HG03378 (cell line): ENCODE results near the gene PNPLA6.
"Not testable (repeated sequence)": the region's sequence is repeated elsewhere in the genome, so short reads cannot be mapped to it uniquely, and the experiment has no call there.

ENCODE experiments used
- ATAC-seq: cut with Tn5 transposase; IDR thresholded peaks from one replicate; pipeline ENCODE4 v1.9.1; 2021; ENCODE audit warnings: mild to moderate bottlenecking, moderate library complexity; ENCODE audit not compliant: unreplicated experiment

Gene PNPLA6

GRCh38 chr19:7529610-7530490, 5.7 kb upstream of the PNPLA6 start:
- ATAC-seq, result no peak

DNA sequence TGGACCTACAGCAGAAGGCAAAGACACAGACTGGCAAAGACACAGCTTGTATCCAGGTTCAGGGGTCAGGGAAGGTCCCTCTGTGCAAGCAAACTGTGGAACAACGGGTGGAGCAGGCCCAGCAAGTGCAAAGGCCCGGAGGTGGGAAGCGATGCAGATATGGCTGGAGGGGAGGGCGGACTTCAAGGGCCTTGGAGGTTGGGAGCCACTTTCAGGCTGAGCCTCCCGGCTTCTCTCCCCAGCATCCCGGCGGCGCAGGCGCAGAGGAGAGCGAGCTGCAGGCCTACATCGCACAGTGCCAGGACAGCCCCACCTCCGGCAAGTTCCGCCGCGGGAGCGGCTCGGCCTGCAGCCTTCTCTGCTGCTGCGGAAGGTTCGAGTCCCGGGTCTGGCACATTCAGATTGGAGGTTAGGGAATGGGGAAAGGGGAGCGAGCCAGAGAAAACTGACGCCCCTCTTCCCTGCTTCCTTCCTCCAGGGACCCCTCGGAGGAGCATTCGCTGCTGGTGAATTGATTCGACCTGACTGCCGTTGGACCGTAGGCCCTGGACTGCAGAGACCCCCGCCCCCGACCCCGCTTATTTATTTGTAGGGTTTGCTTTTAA, 2.1 kb upstream of the PNPLA6 start:
- ATAC-seq, result no peak

- ATAC-seq, result no peak
These were observed 1.5 kb upstream of the PNPLA6 start for GRCh38 chr19:7533925-7534480.

- ATAC-seq, result no peak
These were observed 928 bp upstream of the PNPLA6 start for GRCh38 chr19:7534531-7535046.

DNA sequence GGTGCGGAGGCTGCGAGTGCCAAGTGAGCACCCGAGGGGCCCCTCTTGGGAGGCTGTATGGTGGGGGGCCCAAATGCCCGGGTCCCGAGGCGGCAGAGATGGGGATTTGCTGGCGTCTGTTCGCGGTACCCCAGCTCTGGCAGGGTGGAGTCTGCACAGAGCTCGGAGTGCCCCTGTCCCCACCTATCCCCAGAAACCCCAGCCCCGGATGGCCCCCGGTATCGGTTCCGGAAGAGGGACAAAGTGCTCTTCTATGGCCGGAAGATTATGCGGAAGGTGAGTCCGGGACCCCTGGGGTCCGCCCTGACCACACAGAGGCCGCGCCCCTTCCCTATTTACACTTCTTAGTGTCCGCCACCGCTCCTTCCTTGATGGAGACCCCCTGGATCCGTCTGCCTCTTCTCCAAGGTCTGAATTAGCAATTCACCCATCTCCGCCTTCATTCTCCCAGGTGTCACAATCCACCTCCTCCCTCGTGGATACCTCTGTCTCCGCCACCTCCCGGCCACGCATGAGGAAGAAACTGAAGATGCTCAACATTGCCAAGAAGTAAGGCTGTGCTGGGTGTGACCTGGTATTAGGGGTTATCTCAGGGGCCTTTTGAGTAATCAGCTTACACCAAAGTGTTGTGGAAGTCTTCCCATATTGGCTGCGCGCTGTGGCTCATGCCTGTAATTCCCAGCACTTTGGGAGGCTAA, 630 bp downstream of the PNPLA6 start:
- ATAC-seq, result no peak

GRCh38 chr19:7538990-7539389, 3.5 kb downstream of the PNPLA6 start:
- not testable (repeated sequence) for ATAC-seq

DNA sequence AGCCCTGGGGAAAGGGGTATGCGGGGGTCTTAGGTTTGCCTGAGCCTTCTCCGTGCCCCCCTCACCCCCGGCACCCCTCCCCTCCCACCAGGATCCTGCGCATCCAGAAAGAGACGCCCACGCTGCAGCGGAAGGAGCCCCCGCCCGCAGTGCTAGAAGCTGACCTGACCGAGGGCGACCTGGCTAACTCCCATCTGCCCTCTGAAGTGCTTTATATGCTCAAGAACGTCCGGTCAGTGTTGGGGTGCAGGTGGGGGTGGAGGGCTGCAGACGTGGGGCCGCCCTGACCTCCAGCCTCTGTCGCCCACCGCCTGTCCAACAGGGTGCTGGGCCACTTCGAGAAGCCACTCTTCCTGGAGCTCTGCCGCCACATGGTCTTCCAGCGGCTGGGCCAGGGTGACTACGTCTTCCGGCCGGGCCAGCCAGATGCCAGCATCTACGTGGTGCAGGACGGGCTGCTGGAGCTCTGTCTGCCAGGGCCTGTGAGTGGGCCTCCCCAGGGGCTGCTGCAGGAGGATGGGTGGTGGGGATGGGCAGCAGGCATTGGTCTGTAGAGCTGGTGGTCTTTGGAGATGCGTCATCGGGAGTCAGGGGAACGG, 4.4 kb downstream of the PNPLA6 start:
- ATAC-seq, result no peak

DNA sequence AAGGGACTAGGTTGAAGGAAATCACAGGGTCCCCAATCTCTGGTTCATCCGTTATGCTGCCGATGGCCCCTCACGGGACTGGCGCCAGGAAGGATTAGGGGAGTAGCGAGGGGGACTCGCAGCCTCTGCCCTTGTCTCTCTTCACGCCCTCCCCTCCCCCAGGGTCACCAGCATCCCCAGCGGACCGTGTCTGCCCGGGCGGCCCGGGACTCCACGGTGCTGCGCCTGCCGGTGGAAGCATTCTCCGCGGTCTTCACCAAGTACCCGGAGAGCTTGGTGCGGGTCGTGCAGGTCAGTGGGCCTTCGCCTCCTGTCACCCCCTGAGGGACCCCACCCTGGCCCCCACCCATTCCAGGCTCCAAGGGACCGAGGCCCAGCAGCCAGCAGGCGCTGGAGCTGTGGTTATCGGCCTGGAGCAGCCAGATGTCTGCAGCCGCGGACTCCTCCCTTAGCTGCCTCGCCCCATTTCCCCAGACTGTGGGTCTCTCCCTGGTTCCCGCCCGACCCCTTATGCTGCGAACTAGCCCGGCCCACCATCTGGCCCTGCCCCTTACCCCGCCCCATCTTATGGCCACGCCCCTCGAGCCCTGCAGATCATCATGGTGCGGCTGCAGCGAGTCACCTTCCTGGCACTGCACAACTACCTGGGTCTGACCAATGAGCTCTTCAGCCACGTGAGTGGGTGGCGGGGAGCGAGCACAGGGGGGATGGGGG, 5.4 kb downstream of the PNPLA6 start:
- no peak for ATAC-seq

DNA sequence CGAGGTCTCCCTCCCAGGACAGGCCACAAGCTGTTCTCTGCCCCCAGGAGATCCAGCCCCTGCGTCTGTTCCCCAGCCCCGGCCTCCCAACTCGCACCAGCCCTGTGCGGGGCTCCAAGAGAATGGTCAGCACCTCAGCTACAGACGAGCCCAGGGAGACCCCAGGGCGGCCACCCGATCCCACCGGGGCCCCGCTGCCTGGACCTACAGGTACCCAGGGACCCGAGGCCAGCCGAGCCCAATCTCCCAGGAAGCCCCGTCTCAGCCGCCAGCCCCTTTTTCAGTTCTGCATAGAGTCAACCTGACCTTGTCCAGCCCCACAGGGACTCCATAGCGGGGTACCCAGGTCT, 5.9 kb downstream of the PNPLA6 start:
- ATAC-seq, result no peak

DNA sequence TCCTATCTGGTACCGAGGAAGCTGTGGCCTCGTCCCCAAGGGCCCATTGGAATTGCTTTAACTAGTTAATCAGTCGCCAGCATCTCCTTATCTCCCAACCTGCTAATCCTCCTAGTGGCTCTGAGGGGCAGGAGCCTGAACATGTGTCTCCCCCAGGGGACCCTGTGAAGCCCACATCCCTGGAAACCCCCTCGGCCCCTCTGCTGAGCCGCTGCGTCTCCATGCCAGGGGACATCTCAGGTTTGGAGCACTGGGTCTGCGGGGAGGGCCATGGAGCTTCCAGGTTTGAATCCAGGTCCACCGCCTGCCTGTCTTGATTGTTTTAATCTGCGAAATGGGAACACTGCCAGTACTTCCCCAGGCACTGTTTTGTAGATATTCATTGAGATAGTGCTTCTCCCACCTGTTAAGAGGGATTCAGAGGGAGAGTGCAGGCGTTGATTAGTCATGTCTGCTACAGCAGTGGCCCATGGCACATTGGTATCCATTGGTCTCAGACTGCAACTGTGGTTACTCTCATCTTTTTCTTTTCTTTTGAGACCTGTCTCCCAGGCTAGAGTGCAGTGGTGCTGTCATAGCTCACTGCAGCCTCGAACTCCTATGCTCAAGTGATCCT, 6.4 kb downstream of the PNPLA6 start:
- no peak for ATAC-seq

DNA sequence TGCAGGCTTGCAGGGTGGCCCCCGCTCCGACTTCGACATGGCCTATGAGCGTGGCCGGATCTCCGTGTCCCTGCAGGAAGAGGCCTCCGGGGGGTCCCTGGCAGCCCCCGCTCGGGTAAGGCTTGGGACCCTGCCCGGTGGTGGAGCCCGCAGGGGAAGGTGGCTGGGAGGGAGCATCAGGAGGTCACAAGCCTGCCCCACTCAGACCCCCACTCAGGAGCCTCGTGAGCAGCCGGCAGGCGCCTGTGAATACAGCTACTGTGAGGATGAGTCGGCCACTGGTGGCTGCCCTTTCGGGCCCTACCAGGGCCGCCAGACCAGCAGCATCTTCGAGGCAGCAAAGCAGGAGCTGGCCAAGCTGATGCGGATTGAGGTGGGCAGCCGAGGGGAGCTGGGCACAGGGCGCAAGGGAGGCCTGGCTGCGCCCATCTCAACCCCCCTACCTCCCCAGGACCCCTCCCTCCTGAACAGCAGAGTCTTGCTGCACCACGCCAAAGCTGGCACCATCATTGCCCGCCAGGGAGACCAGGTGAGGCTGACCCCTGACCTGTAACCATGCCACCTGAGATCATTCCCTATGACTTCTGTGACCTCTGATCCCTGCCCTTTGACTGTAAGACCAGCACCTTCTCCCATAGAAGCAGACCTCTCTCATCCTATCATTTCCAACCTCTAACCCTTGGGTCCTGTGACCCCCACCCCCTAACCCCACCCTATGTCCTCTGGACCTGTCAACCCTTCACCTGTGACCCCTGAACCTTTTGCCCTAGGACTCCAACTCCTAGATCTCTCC, 7.2 kb downstream of the PNPLA6 start:
- no peak for ATAC-seq

DNA sequence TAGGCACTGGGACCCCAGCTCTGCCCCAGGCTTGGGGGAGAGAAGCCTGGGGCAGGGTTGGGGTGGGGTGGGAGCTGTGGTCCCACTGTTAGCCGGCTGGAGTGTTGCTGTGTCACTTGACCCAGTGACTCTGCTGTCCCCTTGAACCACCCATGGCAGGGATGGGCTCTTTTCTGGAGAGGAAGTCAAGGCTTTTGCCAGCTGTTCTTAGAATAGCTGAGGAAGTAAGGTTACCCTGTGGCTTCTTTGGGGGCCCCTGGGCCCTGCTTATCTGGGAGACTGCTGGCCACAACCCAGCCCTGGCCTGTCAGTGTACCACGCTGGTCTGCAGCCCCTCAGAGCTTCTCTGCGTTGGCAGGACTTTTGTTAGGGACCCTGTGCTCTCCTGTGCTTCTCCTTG, 9.1 kb downstream of the PNPLA6 start:
- ATAC-seq, result no peak

DNA sequence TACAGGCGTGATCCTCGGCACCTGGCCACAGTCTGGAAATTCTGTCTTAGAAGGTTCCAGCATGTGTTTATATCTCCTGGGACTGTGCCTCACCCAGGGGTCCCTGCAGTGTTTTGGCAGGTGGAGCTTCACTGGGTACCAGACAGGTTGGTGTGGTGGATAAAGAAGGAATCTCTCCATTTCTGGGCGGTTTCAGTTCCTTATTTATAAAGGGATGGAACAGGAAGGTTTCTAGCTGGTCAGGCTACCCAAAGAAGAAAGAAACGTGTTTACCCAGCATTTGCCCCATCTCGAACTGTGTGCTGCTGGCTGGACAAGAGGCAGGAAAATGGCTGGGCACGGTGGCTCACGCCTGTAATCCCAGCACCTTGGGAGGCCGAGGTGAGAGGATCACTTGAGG, 9.8 kb downstream of the PNPLA6 start:
- no peak for ATAC-seq

- no peak for ATAC-seq
These were observed 10.4 kb downstream of the PNPLA6 start for GRCh38 chr19:7545904-7546303.

DNA sequence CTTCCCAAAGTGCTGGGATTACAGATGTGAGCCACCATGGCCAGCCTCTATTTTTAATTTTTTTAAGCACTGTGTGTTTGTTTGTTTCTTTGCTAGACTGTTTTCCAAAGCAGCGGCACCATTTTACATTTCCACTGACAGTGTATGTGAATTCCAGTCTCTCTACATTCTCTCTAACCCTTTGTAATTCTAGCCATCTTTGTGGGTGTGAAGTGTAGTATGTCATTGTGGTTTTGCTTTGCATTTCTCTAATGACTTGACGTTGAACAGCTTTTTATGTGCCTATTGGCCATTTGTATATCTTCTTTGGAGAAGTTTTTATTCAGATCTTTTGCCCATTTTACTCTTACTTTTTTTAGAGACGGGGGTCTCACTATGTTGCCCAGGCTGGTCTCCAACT, 11.6 kb downstream of the PNPLA6 start:
- no peak for ATAC-seq

DNA sequence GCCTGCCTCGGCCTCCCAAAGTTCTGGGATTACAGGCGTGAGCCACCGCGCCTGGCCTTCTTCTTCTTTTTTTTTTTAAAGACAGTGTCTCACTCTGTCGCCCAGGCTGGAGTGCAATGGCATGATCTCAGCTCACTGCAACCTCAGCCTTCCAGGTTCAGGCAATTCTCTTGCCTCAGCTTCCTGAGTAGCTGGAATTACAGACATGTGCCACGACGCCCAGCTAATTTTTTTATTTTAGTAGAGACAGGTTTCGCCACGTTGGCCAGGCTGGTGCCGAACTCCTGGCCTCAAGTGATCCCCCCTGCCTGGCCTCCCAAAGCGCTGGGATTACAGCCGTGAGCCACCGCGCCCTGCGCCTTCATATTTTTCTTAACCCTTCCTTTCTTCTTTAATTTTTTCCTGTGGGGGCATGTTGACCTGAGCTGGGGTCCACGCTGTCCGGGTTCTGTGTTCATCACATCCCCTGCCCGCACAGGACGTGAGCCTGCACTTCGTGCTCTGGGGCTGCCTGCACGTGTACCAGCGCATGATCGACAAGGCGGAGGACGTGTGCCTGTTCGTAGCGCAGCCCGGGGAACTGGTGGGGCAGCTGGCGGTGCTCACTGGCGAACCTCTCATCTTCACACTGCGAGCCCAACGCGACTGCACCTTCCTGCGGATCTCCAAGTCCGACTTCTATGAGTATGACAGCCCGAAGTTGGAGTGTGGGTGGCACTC, 14.1 kb downstream of the PNPLA6 start:
- ATAC-seq, result no peak

- no peak for ATAC-seq
These were observed 14.8 kb downstream of the PNPLA6 start for GRCh38 chr19:7550169-7550770.
